Endodermal cell (in vitro differentiated cells): Measurements from ENCODE around the gene CCT8. TPM values are rescaled to one million over a fixed set of nuclear protein-coding genes. Genes with fewer than 3 reads are reported as not detected.
"Not testable (repeated sequence)": the region's sequence is repeated elsewhere in the genome, so short reads cannot be mapped to it uniquely, and the experiment has no call there.

Experiments used
- DNase-seq: peaks from one replicate; pipeline ENCODE4 v3.0.0-alpha.2; 2017
- H3K27ac ChIP-seq: 2 replicates; pipeline ENCODE4 v1.5.1; 2013; ENCODE audit warnings: mild to moderate bottlenecking, low read depth, low read length, moderate library complexity
- H3K27me3 ChIP-seq: 2 replicates; pipeline ENCODE4 v1.6.1; 2013; ENCODE audit warnings: mild to moderate bottlenecking, low read length, moderate library complexity; ENCODE audit not compliant: insufficient read depth, control insufficient read depth, poor library complexity, severe bottlenecking
- H3K36me3 ChIP-seq: 2 replicates; pipeline ENCODE4 v1.7.0; 2013; ENCODE audit warnings: mild to moderate bottlenecking, low read length, moderate library complexity; ENCODE audit not compliant: control insufficient read depth, insufficient read depth
- H3K4me1 ChIP-seq: one replicate; pipeline ENCODE4 v1.7.0; 2013; ENCODE audit warnings: low read length; ENCODE audit not compliant: control insufficient read depth, insufficient read depth
- H3K4me3 ChIP-seq: 2 replicates; pipeline ENCODE4 v1.5.1; 2013; ENCODE audit warnings: mild to moderate bottlenecking, low read length, moderate library complexity
- H3K9ac ChIP-seq: 2 replicates; pipeline ENCODE4 v1.6.1; 2013; ENCODE audit warnings: mild to moderate bottlenecking, low read length, moderate library complexity; ENCODE audit not compliant: poor library complexity, severe bottlenecking; ENCODE audit errors: extremely low read depth
- H3K9me3 ChIP-seq: 2 replicates; pipeline ENCODE4 v1.6.1; 2013; ENCODE audit warnings: mild to moderate bottlenecking, low read length, moderate library complexity; ENCODE audit not compliant: control insufficient read depth
- H3K27ac Mint-ChIP-seq: 2 replicates; pipeline ENCODE4 v1.8.0; 2020; ENCODE audit warnings: mixed read lengths
- H3K27me3 Mint-ChIP-seq: 2 replicates; pipeline ENCODE4 v1.8.0; 2021; ENCODE audit warnings: mild to moderate bottlenecking, mixed read lengths; ENCODE audit not compliant: insufficient read depth
- H3K36me3 Mint-ChIP-seq: 2 replicates; pipeline ENCODE4 v1.8.0; 2020; ENCODE audit warnings: low read depth, mixed read lengths
- H3K4me1 Mint-ChIP-seq: 2 replicates; pipeline ENCODE4 v1.8.0; 2020; ENCODE audit warnings: mixed read lengths
- H3K4me3 Mint-ChIP-seq: 2 replicates; pipeline ENCODE4 v1.8.0; 2020; ENCODE audit warnings: mild to moderate bottlenecking, moderate library complexity, mixed read lengths
- H3K9me3 Mint-ChIP-seq: 2 replicates; pipeline ENCODE4 v1.8.0; 2020; ENCODE audit warnings: mild to moderate bottlenecking, mixed read lengths
- WGBS, 2 experiments: methylation state at CpG; one replicate each; pipeline versions ENCODE4 v1.1.5 to v1.1.7; 2013; ENCODE audit warnings: missing lambda C conversion rate in 2 of 2, mixed read lengths in 1 of 2; ENCODE audit not compliant: insufficient coverage in 1 of 2, insufficient read length in 1 of 2; 5-methylcytosine and 5-hydroxymethylcytosine counted together
- total RNA-seq, 2 donors: library from RNA; stranded (reverse); fragmentation: NEBNext Ultra II Directional in 1 of 2; extraction: Animal tissue kit (Norgen Biotek cat#: 25700) in 1 of 2; gene quantifications; 2 replicates in 1 of 2; 3 replicates in 1 of 2; pipeline ENCODE4 v1.2.1, GENCODE V29; 2021
- TF ChIP-seq, protein P1 (sequence below): fragments of 200-600 bp; sonication (generic); conservative IDR thresholded peaks from 2 replicates; pipeline ENCODE4 v1.5.0; 2021; ENCODE audit warnings: antibody characterized with exemption, mild to moderate bottlenecking

Gene CCT8
- total RNA-seq, 2 donors from 2014 or later = 279 to 281 TPM

DNA sequence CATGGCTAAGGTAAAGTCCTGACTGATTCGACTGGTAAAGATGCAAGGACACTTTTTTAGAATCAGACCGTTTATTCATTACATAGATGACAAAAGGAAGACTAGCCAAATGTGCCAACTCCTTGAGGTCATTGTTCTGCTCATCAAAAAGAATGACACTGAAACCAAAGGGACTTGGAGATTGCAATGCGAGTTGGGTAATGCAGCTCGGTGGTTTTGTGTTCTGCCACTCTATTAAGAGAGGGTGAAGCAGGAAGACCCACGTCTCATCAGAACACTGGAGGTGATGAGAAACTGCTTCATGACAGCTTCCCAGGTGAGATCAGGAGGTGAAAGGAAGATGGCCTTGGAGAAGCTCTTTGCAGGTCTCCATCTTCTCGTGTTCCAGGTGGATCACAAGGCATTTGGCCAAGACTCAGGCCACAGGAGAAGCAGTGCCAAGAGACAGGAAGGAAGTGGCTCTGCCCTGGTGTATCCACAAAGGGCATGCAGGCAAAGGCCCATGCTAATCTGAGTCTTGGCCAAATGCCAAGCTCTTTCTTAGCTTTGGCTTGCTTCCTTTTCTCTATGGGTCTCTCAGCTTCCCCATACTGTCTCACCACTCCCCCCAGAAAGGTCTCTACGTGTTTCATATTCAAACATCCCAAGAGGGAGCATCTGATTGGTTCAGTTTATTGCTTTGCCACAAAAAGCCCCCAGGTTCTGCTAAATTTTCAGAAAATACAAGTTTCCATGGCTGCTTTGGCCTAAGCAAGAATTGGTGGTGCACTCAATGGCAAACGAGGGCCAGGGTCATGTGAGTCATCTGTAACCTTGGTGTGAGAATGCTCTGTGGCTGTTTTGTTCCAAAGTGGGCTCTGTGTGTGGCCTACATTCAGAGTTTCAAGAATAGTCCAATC lies 5.7 kb upstream of the CCT8 start:
- Histone ChIP-seq H3K27ac (no peak overlapping the region), H3K9me3 (no peaks in the 10 kb centered on the region), H3K9ac (no peak overlapping the region), H3K4me3 (no peak overlapping the region), H3K36me3 (no peaks in the 10 kb centered on the region), H3K27me3 (no peaks in the 10 kb centered on the region), H3K4me1 (no peaks in the 10 kb centered on the region)
- Mint-ChIP-seq H3K4me1 (peaks cover 3% of the 10 kb centered on the region), H3K36me3 (no peaks in the 10 kb centered on the region), H3K27ac (no peak overlapping the region), H3K27me3 (no peaks in the 10 kb centered on the region), H3K4me3 (no peak overlapping the region), H3K9me3 (peaks cover 5% of the 10 kb centered on the region)
- DNase-seq = no peak
- TF ChIP-seq, protein P1, sequence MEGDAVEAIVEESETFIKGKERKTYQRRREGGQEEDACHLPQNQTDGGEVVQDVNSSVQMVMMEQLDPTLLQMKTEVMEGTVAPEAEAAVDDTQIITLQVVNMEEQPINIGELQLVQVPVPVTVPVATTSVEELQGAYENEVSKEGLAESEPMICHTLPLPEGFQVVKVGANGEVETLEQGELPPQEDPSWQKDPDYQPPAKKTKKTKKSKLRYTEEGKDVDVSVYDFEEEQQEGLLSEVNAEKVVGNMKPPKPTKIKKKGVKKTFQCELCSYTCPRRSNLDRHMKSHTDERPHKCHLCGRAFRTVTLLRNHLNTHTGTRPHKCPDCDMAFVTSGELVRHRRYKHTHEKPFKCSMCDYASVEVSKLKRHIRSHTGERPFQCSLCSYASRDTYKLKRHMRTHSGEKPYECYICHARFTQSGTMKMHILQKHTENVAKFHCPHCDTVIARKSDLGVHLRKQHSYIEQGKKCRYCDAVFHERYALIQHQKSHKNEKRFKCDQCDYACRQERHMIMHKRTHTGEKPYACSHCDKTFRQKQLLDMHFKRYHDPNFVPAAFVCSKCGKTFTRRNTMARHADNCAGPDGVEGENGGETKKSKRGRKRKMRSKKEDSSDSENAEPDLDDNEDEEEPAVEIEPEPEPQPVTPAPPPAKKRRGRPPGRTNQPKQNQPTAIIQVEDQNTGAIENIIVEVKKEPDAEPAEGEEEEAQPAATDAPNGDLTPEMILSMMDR = no peak
- 89% methylated on average over 8 of the region's 8 CpGs for WGBS, 2 experiments

DNA sequence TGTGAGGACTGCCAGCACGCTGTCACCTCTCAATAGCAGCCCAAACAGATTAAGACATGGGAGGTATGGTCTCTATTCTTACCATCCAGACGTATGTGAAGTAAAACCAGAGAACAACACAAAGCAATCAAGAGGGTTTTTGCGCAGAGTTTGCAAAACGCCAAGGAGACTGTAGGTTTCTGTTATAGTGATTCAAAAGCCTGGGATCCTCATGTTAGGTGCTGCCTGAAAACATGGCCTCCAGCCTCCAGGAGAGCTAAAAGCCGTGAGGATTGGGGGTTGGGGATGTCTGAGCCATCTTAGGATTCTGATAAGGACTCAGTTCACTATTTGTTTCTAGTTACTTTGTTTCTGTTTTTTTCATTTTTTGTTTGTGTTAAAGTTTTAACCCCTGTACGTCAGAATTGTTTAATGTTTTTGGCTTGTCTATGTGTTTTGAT lies 4.2 kb upstream of the CCT8 start:
- Histone ChIP-seq H3K27me3 (no peaks in the 10 kb centered on the region), H3K4me1 (no peaks in the 10 kb centered on the region), H3K9ac (no peak overlapping the region), H3K27ac (no peak overlapping the region), H3K4me3 (no peak overlapping the region), H3K36me3 (no peaks in the 10 kb centered on the region), H3K9me3 (no peaks in the 10 kb centered on the region)
- WGBS, 2 experiments = 92 to 100% methylated on average over 2 to 5 of the region's 6 CpGs
- peak overlapping the region; percentile 85 for H3K27ac Mint-ChIP-seq
- H3K4me3 Mint-ChIP-seq = peak overlapping the region; percentile 51
- peaks cover 4% of the 10 kb centered on the region for H3K4me1 Mint-ChIP-seq
- TF ChIP-seq, protein P1 = no peak
- DNase-seq = no peak
- H3K9me3 Mint-ChIP-seq = peaks cover 5% of the 10 kb centered on the region
- no peaks in the 10 kb centered on the region for H3K27me3 Mint-ChIP-seq
- no peaks in the 10 kb centered on the region for H3K36me3 Mint-ChIP-seq

DNA sequence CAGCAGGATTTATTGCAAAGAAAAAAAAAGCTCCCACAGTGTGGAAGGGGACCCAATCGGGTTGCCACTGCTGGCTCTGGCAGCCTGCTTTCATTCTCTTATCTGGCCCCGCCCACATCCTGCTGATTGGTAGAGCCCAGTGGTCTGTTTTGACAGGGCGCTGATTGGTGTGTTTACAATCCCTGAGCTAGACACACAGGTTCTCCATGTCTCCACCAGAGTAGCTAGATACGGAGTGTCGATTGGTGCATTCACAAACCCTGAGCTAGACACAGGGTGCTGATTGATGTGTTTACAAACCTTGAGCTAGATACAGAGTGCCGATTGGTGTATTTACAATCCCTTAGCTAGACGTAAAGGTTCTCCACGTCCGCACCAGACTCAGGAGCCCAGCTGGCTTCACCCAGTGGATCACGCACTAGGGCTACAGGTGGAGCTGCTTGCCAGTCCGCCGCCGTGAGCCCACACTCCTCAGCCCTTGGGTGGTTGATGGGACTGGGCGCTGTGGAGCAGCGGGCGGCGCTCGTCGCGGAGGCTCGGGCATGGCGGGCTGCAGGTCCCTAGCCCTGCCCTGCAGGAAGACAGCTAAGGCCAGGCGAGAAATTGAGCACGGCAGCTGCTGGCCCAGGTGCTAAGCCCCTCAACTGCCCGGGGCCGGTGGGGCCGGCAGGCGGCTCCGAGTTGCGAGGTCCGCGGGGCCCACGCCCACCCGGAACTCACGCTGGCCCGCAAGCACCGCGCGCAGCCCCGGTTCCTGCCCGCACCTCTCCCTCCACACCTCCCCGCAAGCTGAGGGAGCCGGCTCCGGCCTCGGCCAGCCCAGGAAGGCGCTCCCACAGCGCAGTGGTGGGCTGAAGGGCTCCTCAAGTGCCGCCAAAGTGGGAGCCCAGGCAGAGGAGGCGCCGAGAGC lies 3.5 kb upstream of the CCT8 start:
- not testable (repeated sequence) for H3K4me1 Mint-ChIP-seq, H3K27me3 ChIP-seq, H3K9ac ChIP-seq, H3K36me3 Mint-ChIP-seq, H3K36me3 ChIP-seq, H3K4me1 ChIP-seq, H3K9me3 ChIP-seq, H3K9me3 Mint-ChIP-seq, H3K27me3 Mint-ChIP-seq, H3K27ac ChIP-seq, H3K4me3 ChIP-seq
- DNase-seq = peak; percentile 55
- peak overlapping the region; percentile 85 for H3K27ac Mint-ChIP-seq
- peak overlapping the region; percentile 51 for H3K4me3 Mint-ChIP-seq
- 95 to 96% methylated on average over 17 to 50 of the region's 50 CpGs for WGBS, 2 experiments
